SJSA1 (cell line): ENCODE measurements around the gene IRF5. TPM values are rescaled to one million over a fixed set of nuclear protein-coding genes. Genes with fewer than 3 reads are reported as not detected.
A peak's percentile ranks its signal among the peaks of the same experiment; 100 is the strongest.

ENCODE experiments used
- DNase-seq, 2 experiments: peaks; one replicate each; pipeline ENCODE4 v3.0.0-alpha.2; 2015 to 2020; ENCODE audit warnings: low spot score in 2 of 2, low read depth in 1 of 2
- H3K27ac ChIP-seq: fragments of 250-450 bp; sonication (Bioruptor Pico); 2 replicates; pipeline ENCODE4 v1.5.1; 2020; ENCODE audit warnings: mild to moderate bottlenecking, moderate library complexity
- H3K27me3 ChIP-seq: fragments of 250-450 bp; sonication (Bioruptor Pico); replicated peaks from 2 replicates; pipeline ENCODE4 v1.5.1; 2020; ENCODE audit warnings: mild to moderate bottlenecking, moderate library complexity
- H3K36me3 ChIP-seq: fragments of 250-450 bp; sonication (Bioruptor Pico); 2 replicates; pipeline ENCODE4 v1.5.1; 2020; ENCODE audit warnings: mild to moderate bottlenecking
- H3K4me1 ChIP-seq: fragments of 250-450 bp; sonication (Bioruptor Pico); replicated peaks from 2 replicates; pipeline ENCODE4 v1.6.1; 2021; ENCODE audit warnings: mild to moderate bottlenecking
- H3K4me3 ChIP-seq: fragments of 250-450 bp; sonication (Bioruptor Pico); 2 replicates; pipeline ENCODE4 v1.5.1; 2020; ENCODE audit warnings: mild to moderate bottlenecking
- H3K9me3 ChIP-seq: fragments of 250-450 bp; sonication (Bioruptor Pico); replicated peaks from 2 replicates; pipeline ENCODE4 v1.5.1; 2020; ENCODE audit warnings: mild to moderate bottlenecking
- total RNA-seq: library from RNA; depleted of rRNA; stranded (reverse); fragments of >200 nt; shearing (Covaris generic); gene quantifications from 2 replicates; pipeline ENCODE4 v1.2.3, GENCODE V29; 2014

Gene IRF5
- total RNA-seq, 1 experiment from 2014 or later = 0.08 TPM

DNA sequence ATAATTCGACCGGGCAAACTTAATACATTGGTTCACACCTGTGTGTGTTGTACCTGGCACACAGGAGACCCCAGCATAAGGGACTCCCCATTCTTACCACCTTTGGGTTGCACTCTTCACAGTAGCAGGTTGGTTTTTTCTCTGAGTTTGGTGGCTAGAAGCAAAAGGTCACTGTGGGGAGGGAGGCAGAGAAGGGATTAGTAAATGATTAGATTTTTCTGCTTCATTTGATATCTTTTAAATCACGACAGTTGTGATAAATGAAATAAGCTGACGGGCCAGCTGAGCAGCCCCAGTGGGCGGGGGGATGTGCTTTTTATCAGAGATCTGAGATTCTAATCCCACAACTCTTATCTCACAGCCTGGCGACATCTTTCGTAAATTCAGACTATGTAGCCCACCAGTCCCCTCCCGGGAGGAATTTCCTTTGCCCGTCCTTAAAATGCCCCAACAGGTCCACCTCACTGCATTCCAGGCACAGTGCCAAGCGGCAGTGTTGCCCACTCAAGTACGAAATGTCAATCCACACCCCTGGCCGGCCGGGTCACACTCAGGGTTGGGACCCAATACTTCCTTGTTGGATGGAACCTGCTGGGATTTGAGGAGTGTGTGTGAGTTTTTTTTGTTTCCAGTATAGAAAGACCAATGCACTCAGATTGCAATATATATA, 16.7 kb upstream of the IRF5 start:
- H3K4me3 ChIP-seq = no peak overlapping the region
- no peak for DNase-seq
- no peaks in the 10 kb centered on the region for H3K9me3 ChIP-seq
- H3K27ac ChIP-seq = no peak overlapping the region
- H3K27me3 ChIP-seq = peaks cover 31% of the 10 kb centered on the region
- no peaks in the 10 kb centered on the region for H3K36me3 ChIP-seq
- H3K4me1 ChIP-seq = no peaks in the 10 kb centered on the region

GRCh38 chr7:128921866-128922440, 15.8 kb upstream of the IRF5 start:
- Histone ChIP-seq H3K27ac (no peak overlapping the region), H3K9me3 (no peaks in the 10 kb centered on the region), H3K27me3 (peaks cover 34% of the 10 kb centered on the region), H3K36me3 (no peaks in the 10 kb centered on the region), H3K4me1 (no peaks in the 10 kb centered on the region), H3K4me3 (no peak overlapping the region)
- DNase-seq = no peak

GRCh38 chr7:128922496-128923410, 15.0 kb upstream of the IRF5 start:
- H3K27me3 ChIP-seq = peaks cover 34% of the 10 kb centered on the region
- no peak for DNase-seq
- no peaks in the 10 kb centered on the region for H3K4me1 ChIP-seq
- H3K36me3 ChIP-seq = no peaks in the 10 kb centered on the region
- no peak overlapping the region for H3K4me3 ChIP-seq
- H3K9me3 ChIP-seq = no peaks in the 10 kb centered on the region
- H3K27ac ChIP-seq = no peak overlapping the region

- Histone ChIP-seq H3K4me1 (no peaks in the 10 kb centered on the region), H3K27me3 (peaks cover 34% of the 10 kb centered on the region), H3K4me3 (no peak overlapping the region), H3K9me3 (no peaks in the 10 kb centered on the region), H3K36me3 (no peaks in the 10 kb centered on the region), H3K27ac (no peak overlapping the region)
- no peak for DNase-seq
Observed at GRCh38 chr7:128923411-128923800, 14.3 kb upstream of the IRF5 start.

GRCh38 chr7:128924707-128925588, 12.8 kb upstream of the IRF5 start:
- no peak overlapping the region for H3K27ac ChIP-seq
- H3K9me3 ChIP-seq = no peaks in the 10 kb centered on the region
- no peaks in the 10 kb centered on the region for H3K4me1 ChIP-seq
- DNase-seq = no peak
- H3K4me3 ChIP-seq = no peak overlapping the region
- H3K36me3 ChIP-seq = no peaks in the 10 kb centered on the region
- peaks cover 28% of the 10 kb centered on the region for H3K27me3 ChIP-seq

DNA sequence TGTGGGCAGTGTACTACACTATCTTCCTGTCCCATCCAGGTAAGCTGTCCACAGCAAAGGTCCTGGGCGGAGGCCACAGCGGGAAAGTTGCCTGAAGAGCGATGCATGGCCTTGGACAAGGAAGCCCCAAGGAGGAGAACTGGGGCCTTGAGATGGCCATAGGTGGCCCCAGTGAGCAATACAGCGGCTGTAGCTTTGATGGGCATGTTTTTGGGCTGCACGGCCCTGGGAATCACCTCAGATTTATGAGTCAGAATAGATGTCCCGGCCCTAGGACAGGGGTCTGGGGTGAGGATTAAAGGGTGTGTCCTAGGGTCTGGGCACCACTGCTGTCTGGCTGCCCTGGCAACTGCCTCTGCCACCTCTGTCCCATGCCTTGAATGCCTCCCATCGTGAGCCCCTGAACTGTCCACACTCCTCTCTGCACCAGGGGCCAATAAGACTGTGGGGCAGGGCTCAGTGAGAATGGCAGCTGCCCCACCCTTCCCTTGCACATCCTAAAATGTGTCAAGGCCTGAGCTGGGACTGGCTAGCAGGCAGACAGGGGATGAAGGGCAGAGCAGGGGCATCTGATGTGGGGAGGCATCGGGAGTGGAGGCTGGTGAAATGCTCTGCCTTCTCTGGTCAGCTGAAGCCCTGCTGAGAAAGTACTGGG, 9.4 kb upstream of the IRF5 start:
- Histone ChIP-seq H3K4me1 (no peaks in the 10 kb centered on the region), H3K36me3 (no peaks in the 10 kb centered on the region), H3K9me3 (no peaks in the 10 kb centered on the region), H3K27me3 (peaks cover 19% of the 10 kb centered on the region; the same call in 1 of the 2 replicates), H3K27ac (no peak overlapping the region), H3K4me3 (no peak overlapping the region)
- no peak for DNase-seq

- Histone ChIP-seq H3K4me3 (no peak overlapping the region), H3K36me3 (no peaks in the 10 kb centered on the region), H3K9me3 (no peaks in the 10 kb centered on the region), H3K27ac (no peak overlapping the region), H3K27me3 (peaks cover 16% of the 10 kb centered on the region; the same call in 1 of the 2 replicates), H3K4me1 (no peaks in the 10 kb centered on the region)
- DNase-seq = no peak
Observed at GRCh38 chr7:128928882-128929788, 8.6 kb upstream of the IRF5 start.

DNA sequence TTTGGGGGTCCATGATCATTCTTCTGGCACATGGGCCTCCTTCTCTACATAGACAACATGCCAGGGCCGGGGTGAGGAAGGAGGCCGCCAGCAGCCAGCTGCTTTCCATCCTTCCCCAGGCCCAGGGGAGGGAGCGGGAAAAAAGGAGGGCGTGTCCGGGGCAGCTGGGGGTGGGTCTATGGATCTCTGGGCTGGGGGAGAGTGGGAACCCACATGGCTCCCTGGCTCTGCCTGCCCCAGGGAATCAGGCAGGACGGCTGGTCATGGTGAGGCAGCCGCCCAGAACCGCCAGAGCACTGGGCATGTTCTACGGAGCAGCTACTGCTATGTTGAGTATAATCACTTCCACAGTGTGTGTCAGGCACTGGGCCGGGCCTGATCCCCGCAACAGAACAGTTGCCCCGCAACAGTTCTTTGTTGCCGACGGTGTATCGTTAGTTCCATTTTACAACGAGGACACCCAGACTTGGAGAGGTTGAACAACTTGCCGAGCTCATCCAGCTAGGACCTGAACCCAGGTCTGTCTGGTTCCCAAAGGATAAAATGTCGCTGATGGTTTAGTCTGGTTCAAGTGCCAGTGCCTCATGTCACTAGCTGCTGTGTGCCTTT, 6.4 kb upstream of the IRF5 start:
- Histone ChIP-seq H3K4me3 (no peak overlapping the region), H3K27ac (no peak overlapping the region), H3K4me1 (no peaks in the 10 kb centered on the region), H3K27me3 (peaks cover 12% of the 10 kb centered on the region), H3K9me3 (no peaks in the 10 kb centered on the region), H3K36me3 (no peaks in the 10 kb centered on the region)
- DNase-seq = no peak

DNA sequence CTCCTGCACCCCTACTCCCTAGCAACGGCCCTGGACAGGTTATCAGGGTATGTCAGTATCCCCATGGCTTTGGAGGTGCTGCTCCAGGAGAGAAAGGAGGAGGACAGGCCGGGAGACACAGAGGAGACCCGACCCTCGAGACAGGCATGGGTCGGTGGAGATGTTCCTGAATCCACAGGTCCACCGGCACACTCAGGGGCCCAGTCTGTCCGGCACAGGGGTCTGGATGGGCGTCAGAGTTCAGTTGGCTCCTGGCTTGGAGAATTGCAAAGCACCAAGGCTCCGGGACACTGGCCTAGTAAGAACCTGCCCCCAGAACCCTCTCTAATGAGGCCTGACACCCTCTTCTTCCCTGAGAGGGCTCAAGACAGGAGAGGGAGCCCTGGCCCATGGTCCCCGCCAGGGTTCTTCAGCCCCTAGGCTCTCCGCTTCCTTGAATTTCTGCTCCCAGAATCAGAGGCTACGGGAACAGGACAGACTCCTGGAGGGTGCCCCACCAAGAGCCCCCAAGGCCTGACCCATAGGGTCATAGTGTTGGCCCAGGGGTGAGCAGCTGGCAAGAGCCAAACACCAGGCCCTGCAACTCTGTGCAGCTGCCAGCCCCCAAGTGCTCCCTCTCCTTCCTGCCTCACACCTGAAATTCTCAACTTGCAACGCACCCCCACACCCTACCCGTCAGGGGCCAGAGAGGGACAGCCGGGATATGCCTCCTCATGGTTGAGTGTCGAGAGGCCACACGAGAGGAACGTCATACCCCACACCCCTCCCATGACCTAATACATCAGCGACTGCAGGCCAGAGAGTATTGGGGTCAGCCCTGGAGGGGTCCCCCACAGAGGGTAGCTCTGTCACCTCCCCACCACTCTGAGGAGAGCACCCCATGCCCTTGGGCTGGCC, 5.5 kb upstream of the IRF5 start:
- DNase-seq = peak in 1 of 2 experiments; percentile 33
- H3K4me1 ChIP-seq = no peaks in the 10 kb centered on the region
- no peaks in the 10 kb centered on the region for H3K9me3 ChIP-seq
- H3K36me3 ChIP-seq = no peaks in the 10 kb centered on the region
- H3K27ac ChIP-seq = no peak overlapping the region
- peaks cover 20% of the 10 kb centered on the region for H3K27me3 ChIP-seq
- H3K4me3 ChIP-seq = no peak overlapping the region

- Histone ChIP-seq H3K4me3 (no peak overlapping the region), H3K9me3 (no peaks in the 10 kb centered on the region), H3K27me3 (peaks cover 26% of the 10 kb centered on the region), H3K4me1 (peaks cover 1% of the 10 kb centered on the region), H3K27ac (no peak overlapping the region), H3K36me3 (no peaks in the 10 kb centered on the region)
- no peak for DNase-seq
Observed at GRCh38 chr7:128932862-128933179, 4.9 kb upstream of the IRF5 start.

- no peaks in the 10 kb centered on the region for H3K36me3 ChIP-seq
- H3K27ac ChIP-seq = no peak overlapping the region
- peaks cover 3% of the 10 kb centered on the region; the same call in 1 of the 2 replicates for H3K9me3 ChIP-seq
- DNase-seq = no peak
- H3K27me3 ChIP-seq = peaks cover 31% of the 10 kb centered on the region
- no peak overlapping the region for H3K4me3 ChIP-seq
- peaks cover 6% of the 10 kb centered on the region for H3K4me1 ChIP-seq
Observed at GRCh38 chr7:128933180-128933891, 4.4 kb upstream of the IRF5 start.
